IPS-NIHi7 (cell line): ENCODE data around the gene RRBP1.

Source experiments
- DNase-seq: peaks from one replicate; pipeline ENCODE4 v3.0.0; 2012; ENCODE audit warnings: mixed read lengths; ENCODE audit errors: extremely low spot score

Gene RRBP1

GRCh38 chr20:17621229-17621968 is 60.6 kb downstream of the RRBP1 start:
- no peak for DNase-seq

- DNase-seq: no peak
Observed at GRCh38 chr20:17620371-17621228, 61.4 kb downstream of the RRBP1 start.

GRCh38 chr20:17619351-17620093 is 62.5 kb downstream of the RRBP1 start:
- no peak for DNase-seq

GRCh38 chr20:17618673-17619013 is 63.4 kb downstream of the RRBP1 start:
- no peak for DNase-seq

GRCh38 chr20:17617868-17618672 is 64.0 kb downstream of the RRBP1 start:
- DNase-seq: no peak

GRCh38 chr20:17617212-17617867 is 64.7 kb downstream of the RRBP1 start:
- peak; percentile 84 for DNase-seq

GRCh38 chr20:17616480-17617211 is 65.4 kb downstream of the RRBP1 start:
- DNase-seq: no peak

- no peak for DNase-seq
Observed at GRCh38 chr20:17615645-17616479, 66.2 kb downstream of the RRBP1 start.

GRCh38 chr20:17614812-17615644 is 67.0 kb downstream of the RRBP1 start:
- DNase-seq: peak; percentile 6

GRCh38 chr20:17614176-17614811 is 67.7 kb downstream of the RRBP1 start:
- DNase-seq: peak; percentile 50

- DNase-seq: peak; percentile 5
Observed at GRCh38 chr20:17613328-17614175, 68.5 kb downstream of the RRBP1 start.

GRCh38 chr20:17612992-17613327 is 69.1 kb downstream of the RRBP1 start:
- DNase-seq: peak; percentile 3

GRCh38 chr20:17612287-17612991 is 69.6 kb downstream of the RRBP1 start:
- peak; percentile 7 for DNase-seq

- DNase-seq: peak; percentile 35
Observed at GRCh38 chr20:17611540-17612286, 70.3 kb downstream of the RRBP1 start.

- no peak for DNase-seq
Observed at GRCh38 chr20:17611290-17611539, 70.8 kb downstream of the RRBP1 start.
